Hippocampal formation (tissue), 2 donors: ENCODE data around the gene KIF16B.
"Not testable (repeated sequence)": the region's sequence is repeated elsewhere in the genome, so short reads cannot be mapped to it uniquely, and the experiment has no call there.

ENCODE experiments used
- DNase-seq, 2 donors: peaks; one replicate each; lab custom pipeline; 2025; lab: John Stamatoyannopoulos, UW

KIF16B gene

DNA sequence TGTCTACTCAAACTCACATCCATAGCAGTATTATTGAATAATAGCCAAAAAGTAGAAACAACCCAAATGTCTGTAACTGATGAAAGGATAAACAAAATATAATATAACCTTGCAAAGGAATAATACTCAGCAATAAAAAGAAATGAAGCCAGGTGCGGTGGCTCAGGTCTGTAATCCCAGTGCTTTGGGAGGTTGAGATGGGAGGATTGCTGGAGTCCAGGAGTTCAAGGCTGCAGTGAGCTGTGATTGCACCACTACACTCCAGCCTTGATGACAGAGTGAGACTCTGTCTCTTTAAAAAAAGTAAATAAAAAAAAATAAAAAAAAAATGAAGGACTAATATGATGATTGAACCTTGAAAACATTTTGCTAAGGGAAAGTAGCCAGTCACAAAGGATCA is 22.1 kb upstream of the KIF16B start:
- no peak for DNase-seq

DNA sequence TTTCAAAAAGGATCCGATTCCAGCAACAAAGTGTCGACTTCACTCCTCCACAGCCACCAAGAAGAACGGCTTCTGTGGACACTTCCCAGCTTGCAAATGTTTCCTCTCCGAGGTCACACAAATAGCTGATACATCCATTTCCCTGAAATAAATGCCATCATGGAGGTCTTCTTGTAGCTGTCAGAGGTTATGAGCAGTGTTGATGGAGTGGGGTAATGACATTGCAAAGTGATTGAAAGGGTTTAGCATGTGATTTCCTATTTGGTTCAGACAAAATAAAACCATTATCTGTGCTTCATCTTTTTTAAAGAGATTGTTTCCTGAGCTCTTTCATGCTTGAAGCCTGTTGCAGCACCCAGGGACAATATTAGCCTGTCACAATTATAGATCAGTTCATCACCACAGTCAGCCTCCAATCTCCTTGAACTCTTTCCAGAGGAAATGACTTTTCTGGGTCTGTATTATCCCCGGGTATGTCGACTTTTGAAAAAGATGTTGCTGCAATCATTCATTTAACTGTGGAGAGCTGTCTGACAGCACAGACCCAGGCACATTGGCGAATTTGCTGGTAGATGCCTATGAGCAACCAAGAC is 16.9 kb upstream of the KIF16B start:
- DNase-seq: no peak

DNA sequence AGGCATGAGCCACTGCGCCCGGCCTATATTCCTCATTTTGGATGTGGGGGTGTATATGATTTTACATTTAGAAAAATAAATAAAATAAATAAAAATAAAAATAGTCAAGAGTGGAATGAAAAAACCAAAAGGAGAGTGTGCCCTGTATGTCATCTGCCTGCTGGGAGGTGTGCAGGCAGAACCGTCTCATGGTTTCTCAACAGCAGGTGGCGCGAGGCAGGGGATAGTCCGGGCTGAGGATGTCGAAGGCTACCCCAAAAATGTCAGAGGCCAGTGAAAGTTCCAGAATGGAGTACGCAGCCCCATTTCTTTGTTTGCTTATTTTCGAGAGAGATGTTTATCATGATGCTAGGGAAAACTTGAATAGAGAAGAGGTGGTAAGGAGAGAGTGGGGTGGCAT is 16.4 kb upstream of the KIF16B start:
- DNase-seq: no peak

DNA sequence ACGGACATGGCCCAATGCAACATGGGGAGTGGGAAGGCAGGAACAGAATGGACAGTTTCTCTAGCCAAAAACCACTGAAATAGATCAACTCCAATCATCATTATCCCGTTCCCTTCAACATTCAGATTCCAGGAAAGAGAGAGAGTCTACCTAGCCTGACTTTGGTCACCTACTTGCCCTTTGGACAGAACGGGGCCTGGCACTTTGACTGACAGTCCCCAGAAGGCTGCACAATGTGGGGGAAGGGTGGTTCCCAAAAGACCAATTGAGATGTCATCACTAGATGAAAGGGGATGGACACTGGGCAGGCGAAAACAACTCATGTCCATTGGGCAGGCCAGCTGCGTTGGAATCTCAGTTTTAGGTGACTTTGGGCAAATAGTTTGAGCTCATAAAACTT is 15.0 kb upstream of the KIF16B start:
- DNase-seq: no peak

DNA sequence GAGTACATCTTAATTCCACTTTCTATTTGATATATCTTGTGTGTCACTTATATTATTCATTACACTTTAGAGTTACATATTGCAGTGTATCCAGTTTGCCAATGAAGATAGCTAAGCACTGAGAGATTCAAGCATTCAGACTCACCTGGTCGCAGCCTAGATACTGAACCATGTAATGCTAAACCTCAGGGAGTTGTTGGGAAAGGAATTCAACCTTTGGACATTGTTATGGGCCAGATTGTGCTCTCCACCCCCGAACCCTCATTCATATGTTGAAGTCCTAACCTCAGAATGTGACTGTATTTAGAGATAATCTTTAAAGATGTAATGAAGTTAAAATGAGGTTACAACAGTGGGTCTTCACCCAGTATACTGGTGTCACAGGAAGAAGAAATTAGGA is 13.8 kb upstream of the KIF16B start:
- no peak for DNase-seq

DNA sequence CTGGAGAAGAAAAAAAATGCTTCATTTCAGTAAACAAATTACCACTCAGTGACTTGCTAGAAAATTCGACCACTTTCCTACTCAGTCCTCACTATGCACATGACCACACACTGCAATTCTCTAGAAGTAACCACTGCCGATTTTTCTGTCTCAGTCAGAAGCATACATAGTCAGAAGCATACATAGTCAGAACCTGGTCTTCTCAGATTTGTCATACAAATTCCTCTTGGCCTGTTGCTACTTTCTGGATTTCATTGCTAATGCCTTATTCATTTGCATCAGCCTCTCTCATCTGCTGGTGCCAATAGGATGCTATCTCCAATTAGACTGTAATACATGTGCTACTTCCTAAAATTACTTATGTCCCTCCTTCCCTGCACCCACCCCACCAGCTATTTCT is 10.2 kb upstream of the KIF16B start:
- DNase-seq: no peak

DNA sequence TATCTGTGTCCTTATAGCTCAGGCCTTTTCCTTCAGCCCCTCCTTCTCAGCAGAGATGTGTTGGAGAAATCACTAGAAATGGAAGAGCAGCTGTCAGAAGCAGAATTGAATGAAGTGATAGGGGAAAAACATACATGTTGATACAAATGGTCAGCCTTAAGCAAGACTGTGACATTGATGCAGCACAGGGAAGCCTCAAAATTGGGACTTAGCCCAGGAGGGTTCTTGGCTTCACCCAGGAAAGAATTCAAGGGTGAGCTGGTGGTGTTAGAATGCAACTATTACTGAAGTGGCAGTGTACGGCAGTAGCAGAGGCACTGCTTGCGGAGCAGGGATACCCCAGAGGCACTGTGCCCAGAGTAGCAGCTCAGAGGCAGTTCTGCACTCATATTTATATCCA is 8.0 kb upstream of the KIF16B start:
- DNase-seq: no peak

DNA sequence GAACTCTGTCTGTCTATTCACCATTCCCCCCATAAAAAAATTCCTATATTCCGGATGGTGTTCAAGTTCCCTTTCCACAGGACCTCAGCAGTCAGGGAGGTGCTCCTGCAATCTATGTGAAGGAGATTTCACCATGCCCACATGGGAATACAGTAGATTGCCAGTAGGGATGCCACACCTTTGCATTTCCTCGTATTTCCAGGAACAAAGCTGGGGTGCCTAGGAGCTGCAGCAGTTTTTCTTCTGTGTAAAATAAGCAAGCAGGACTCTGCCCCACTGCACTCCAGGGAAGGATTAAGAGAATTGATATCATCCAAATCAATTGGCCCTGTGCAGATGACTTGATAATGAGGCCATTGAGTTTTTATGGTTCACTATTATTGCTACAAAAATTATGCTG is 7.4 kb upstream of the KIF16B start:
- no peak for DNase-seq

DNA sequence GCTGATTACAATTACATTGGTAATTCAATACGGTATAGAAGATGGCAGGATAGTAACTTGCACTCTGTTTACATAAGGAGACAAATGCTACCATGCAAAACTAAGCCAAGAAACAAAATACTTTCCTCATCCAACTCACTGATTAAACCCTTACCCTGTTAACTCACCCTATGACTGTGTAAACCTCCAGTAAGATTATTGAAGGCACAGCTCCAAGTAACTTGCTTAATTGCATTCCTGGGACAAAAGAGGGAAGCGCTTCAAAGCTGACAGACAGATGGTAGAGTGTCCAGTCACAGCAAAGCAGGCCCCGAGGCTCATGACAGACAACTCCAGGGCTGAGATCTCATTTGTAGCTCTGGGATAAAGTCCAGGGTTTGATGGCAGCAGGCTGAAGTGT is 6.9 kb upstream of the KIF16B start:
- DNase-seq: no peak

DNA sequence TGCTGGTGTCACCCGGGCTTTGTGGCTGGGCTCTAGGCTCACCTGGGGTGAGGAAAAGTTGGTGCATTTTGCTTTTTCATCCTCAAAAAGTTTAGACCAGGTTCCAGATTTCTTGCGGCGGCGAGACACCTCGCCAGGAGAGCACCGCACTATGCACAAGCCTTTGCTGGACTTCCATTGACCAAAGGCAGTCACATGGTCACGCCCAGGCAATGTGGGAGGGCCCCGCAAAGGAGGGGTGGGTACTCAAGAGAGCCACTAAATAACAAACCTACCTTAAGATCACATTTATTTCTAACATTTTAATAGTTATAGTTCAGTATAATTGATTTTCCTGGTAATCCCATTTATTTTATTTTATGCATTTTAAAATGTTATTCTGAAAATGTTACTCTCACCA is 3.0 kb upstream of the KIF16B start:
- DNase-seq: no peak

DNA sequence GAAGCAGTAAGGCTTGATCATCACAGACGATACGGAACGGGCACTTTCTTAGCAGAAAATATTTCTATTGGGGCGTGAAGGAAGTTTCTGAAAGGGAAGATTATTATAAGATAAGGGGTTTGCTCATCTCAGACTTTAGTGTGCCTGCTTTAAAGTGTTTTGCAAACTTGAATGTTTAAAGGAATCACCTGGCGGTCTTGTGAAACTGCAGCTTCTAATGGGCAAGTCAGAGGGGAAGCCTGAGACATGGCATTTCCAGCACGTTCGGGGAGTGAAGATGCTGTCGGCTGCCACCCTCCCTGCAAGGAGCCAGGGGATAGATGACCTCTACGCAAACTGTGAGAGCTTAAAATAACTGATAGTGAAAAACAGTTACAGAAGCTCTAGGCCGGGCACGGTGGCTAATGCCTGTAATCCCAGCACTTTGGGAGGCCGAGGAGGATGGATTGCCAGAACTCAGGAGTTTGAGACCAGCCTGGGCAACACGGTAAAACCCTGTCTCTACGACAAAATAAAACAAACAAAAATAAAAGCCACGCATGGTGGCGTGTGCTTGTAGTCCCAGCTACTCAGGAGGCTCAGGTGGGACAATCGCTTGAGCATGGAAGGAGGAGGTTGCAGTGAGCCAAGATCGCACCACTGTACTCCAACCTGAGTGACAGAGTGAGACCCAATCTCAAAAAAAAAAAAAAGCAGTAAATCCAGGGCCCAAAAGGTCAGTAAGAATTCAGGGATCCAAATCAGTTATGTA is 2.3 kb upstream of the KIF16B start:
- no peak for DNase-seq

DNA sequence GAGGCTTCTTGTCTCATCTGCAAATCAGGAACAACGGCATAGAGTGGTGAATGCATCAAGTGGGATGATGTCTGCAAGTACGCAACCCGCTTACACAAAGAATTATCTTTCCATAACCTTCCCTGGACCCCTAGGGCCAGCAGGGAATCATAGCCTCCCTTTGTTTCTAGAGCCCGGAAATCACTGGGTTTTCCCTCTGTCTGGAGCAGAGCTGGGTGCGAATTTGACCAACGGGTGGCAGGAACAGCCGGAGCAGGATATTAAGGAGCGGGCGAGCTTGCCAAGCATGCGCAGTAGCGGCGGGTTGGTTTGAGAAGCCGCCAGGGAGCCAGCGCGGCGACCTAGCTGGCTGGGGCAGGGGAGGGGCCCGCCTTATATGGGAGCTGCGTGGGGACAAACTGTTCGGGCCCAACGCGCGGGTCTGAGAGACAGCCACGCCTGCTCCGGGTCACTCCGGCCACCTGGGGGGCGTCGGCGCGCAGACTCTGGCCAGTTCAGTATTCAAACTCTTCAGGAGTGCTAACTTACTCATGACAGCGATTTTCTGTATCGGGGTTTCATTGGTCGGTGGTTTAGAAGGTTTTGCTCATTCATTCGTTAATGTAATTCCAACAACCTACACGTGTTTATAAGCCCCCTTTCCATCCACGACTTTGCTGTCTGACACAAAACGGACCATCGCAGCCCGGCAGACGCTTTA is 1.6 kb upstream of the KIF16B start:
- DNase-seq: peak; percentile 65 to 73

DNA sequence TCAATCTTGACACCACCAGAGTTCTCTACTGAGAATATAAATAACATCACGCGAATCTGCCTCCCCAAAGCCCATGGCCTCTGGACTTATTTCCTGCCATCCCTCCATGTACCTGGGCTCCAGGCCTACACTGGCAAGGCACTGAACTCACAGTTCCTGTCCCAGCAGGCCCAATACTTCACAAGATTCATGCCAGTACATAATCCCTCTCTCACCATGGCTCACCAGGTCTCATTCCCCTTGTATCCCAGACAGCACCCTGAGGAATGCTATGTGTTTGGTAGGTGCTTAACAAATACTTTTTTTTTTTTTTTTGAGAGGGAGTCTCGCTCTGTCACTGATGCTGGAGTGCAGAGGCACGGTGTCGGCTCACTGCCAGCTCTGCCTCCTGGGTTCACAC is 1.9 kb downstream of the KIF16B start:
- no peak for DNase-seq

DNA sequence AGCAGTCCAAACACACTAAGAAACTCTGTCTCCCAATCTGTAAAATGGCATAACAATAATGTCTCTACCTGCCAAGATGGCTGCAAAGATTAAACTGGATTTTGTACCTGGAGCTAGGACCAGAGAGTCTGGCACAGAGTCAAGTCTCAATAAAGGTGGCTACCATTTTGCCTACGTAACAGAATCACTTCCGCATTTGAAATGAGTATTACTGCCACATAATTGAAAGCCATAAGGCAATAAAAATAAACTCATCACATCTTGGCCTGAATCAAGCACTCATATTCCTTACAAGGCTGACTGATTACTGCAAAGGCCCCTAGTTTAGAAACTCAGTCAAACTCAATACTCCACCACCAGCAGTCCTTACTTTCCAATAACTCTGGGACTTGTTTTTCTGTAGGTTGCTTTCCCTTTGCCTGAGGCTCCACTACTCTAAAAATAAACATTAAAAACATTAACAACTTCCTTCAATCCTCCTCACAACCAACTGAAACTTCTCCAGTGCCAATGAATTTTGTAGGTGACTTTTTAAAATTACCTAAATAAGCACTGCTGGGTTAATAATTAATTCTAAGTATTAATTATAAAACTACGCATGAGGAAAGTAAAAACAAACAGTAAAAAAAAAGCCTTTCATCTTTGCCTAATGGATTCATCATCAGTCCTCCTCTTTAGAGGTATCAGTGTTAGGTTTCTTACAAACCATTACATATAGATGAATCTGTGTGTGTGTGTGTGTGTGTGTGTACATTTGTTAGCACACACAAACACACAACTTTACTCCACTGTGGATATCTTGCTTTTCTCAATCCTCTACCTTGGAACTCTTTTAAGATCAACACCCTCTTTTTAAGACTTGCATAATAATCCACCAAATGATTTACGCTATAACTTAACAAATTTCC is 3.7 kb downstream of the KIF16B start:
- DNase-seq: no peak

DNA sequence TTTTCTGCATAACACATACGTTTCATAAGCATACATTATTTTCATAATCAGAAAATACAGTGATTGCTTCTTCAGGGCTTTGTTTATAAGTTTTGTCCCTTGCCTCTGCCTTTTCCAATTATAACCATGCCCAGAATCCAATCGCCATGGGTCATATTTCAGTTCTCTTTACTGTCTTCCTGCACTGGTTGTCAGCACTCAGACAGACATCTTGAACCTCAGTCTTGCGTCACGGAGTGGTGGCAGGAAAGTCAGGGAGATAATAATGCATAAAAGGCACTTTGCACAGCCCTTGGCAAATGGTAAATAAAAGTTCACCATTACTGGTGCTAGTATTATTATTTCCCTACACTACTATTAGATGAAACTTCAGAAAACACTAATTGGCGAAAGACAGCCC is 7.2 kb downstream of the KIF16B start:
- no peak for DNase-seq

DNA sequence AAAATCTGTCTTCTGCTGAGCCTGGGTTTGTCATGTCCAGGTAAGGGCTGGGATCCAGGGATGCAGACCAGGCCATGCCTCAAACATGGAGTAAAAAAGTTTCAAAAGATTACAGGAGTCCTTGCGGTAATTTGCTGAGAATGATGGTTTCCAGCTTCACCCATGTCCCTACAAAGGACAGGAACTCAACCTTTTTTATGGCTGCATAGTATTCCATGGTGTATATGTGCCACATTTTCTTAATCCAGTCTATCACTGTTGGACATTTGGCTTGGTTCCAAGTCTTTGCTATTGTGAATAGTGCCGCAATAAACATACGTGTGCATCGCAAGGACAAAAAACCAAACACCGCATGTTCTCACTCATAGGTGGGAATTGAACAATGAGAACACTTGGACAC is 9.2 kb downstream of the KIF16B start:
- not testable (repeated sequence) for DNase-seq

DNA sequence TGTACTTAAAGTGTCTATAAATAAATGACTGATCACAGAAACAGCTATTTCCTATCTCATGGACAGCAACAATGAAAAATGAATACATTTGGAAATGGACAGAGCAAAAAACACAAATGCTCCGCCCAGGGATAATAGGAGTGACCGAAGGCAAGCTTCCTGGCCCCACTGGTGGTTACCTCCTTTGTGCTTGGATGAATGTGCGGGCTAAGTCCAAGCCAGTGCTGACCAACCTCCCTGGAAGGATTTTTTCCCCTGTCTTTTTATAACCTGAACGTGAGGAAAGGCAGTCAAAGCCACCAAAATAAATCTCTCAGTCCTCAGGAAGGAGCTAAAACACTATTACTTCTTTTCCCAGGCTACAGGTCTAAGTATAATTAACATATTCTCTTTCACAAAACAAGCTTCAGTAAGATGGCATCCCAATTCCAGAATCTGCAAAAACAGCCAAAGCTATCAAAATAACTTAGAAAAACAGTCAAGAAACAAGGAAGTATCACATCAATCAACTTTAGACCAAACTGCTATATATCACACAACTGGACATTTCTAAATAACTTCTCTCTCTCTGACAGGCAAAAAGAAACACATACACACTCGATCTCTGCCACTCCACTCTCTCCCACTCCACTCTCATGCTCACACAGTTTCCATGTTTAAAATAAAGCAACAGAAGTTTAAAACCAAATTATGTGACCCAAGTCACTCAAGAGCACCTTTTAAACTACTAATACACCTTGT is 10.0 kb downstream of the KIF16B start:
- DNase-seq: no peak

DNA sequence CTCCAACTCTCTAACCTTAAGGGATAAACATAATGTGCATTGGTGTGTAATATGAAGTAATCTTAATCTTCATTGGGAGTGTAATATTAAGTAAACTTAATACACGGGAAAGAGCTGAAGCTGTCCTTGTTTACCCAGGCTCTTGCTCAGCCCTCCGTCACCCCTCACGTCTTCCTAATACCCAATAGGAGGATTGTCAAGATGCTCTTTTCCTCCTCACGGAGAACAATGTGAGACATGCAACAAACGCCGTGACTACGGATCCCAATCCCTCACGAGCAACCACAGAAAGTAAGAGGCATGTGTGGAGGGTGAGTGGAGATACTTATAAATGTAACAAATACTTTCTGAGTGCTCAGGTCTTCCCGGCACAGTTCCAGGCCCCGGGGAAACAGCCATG is 11.0 kb downstream of the KIF16B start:
- DNase-seq: no peak

DNA sequence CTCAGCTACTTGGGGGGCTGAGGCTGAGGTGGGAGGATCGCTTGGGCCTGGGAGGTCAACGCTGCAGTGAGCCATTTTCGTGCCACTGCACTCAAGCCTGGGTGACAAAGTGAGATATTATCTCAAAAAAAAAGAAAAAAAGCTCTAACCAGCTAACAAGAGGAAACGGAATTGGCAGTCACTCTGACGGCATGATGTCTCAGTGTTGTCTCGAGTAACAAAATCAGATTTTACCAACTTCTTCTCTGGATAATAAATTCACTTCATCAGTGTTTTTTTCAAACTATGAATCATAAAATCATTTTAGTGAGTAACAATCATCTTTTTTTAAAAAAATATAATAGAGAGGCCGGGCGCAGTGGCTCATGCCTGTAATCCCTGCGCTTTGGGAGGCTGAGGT is 12.6 kb downstream of the KIF16B start:
- no peak for DNase-seq

DNA sequence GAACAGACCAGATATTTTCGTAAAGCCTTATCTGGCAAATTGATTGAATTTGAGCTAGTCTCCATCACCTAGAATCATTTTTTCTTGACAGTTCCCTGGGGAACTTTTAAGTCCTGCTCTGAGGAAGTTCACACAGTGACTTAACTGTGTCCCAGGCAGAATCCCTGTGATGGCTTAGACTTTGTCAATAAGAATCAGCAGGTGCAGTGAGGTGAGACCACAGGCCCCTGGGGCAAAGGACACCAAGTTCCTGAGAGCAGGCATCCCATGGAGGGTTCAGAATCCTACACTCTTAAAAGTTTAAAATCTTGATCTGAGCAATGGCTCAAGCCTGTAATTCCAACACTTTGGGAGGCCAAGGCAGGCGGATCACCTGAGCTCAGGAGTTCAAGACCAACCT is 13.0 kb downstream of the KIF16B start:
- no peak for DNase-seq

DNA sequence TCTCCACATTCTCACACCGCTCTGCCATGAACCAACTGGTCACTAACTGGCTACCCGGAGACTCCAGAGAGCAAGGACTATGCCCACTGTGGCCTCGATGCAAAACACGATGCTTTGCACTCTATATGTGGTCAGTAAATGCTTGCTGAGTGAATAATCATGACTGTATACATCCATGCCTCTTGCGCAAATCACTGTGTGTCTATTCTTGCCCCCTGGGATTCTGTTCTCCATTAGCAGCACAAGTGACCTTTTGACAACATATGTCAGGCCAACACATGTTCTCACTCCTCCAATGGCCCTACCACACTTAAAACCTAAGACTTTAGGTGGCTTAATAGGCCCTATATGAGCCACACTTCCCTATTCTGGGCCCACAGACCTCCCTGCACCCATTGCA is 16.9 kb downstream of the KIF16B start:
- DNase-seq: no peak

DNA sequence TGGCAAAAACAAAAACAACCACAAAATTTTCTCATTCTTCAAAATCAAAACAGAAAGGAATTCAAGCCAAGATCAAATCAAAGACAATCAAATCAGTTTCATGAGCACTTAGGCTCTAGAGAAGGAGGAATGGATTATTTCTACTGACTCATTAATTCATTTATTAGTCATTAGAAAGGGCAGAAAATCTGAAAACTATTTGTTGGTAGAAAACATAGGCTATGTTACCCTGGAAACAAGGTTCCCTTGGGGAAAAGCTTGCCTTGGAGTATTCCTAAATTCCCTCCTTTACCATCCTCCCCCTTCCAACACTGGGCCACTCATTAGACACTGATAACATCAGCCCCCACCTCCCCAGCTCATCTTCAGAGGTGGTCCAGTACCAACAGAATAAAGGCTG is 17.5 kb downstream of the KIF16B start:
- no peak for DNase-seq
